Measurements from ENCODE around the gene QPCT.
"Not testable (repeated sequence)": the region's sequence is repeated elsewhere in the genome, so short reads cannot be mapped to it uniquely, and the experiment has no call there.

QPCT gene

GRCh38 chr2:37358466-37358865 lies 14.0 kb downstream of the QPCT start:
- DNase-seq (ENCODE audit: low read depth), result no peak

DNA sequence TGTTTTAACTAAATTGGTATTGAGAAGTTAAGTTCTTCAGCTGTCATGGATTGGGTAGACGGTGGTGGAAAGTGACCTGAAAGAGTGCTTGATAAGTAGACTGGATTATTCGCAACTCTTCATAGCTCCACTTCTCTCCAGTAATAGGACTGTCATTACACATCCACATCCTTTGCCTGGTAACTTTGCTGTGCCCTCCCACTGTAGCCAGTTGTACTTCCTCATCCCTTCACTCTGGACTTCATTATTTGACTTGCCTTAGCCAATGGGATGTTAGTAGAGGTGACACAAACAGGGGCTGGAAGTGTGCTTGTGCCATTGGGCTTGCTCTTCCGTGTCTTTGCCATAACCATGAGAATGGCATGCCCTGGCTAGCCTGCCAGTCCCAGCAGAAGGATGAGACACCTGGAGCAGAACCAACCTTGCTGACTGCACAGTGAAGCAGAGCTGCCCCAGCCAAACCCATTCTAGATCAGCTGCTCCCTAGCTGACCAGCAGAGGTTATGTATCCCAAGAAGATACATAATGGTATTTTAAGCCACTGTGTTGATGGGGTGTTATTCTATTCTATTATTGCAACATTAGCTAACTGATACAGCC lies 16.9 kb downstream of the QPCT start:
- DNase-seq (ENCODE audit: low read depth), result no peak

GRCh38 chr2:37361994-37362698 lies 17.7 kb downstream of the QPCT start:
- DNase-seq (ENCODE audit: low read depth), result no peak

DNA sequence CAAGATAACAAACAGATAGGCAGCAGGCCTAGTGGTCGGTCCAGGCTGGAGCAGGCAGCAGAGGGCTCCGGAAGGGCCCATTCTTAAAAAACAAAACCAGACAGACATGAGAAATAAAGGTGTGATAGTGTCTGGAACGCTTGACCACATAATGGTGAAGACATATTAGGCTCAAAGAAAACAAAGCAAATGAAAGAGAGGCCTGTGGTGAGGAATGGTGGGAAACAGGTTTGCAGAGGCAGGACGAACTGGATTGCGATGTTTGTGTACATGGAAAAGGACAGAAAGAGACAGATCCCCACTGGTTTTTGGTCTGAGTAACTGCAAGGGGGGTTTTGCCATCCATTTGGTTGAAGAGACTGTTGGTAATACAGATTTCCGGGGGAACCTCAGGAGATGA lies 19.9 kb downstream of the QPCT start:
- no peak for DNase-seq (ENCODE audit: low read depth)

DNA sequence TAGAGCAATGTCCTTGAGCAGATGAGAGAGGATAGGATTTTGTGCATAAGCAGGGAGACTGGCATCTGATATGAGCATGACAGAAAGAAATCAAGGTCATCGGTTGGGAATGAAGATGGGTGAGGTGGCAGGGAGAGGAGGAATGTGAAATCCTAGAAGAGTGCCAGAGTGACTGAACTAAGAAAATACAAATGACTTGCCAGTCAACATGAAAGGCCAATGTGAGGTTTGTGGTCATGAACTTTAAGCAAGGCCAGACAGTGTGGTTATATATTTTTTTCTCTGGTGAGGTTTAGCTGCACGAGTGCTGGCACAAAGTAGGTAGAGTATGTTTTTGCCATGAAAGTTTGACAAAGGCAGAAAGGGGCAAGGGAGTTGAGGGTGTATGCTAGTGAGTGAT lies 21.2 kb downstream of the QPCT start:
- peak; percentile 16 for DNase-seq (ENCODE audit: low read depth)

DNA sequence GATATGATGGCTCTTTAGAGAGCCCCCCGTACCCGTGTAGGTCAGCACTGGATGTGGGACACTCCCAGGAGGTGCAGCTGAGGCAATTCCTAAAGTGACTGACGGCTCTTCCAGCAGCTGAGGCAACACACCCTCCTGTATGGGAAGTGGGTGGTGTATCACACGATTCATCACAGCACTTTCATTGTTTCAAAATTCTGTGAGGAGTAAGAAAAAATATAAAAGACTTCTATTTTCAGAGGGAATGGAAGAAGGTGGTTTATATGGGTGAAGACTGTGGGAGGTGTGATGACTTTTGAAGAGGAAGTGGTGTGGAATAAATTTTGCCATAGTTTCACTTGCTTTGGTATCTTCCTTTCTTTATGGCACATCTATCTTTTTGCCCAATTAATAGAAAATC lies 22.3 kb downstream of the QPCT start:
- no peak for DNase-seq (ENCODE audit: low read depth)

DNA sequence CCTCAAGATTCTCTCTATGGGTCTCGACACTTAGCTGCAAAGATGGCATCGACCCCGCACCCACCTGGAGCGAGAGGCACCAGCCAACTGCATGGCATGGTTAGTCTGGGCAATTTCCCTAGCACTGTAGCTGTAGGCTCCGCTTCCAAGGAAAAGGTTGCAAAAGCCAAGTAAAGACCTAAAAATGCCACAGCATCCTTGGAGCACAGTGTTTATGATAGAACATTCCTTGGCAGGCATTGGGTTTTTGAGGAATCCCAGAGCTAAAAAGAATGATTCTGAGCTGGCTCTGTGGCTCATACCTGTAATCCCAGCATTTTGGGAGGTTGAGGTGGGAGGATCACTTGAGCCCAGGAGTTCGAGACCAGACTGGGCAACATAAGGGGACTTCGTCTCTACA lies 22.9 kb downstream of the QPCT start:
- peak; percentile 15 for DNase-seq (ENCODE audit: low read depth)

DNA sequence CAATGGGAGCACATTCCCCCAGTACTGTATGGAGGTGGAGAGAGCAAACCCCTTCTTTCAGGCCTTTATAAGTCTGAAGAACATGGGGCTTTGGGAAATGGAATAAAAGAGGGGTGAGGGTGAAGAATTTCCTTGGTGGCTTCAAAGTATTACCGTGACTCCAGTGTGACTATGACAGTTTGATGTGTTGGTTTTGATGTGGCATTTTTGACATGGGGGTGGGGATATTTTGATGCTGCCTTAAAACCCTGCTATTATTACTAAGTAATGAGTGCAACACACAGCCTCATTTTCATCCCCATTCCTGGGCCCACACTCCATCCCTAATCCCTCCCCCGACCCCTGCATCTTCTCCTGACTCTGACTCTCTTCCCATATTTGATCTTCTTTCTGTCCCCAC lies 23.6 kb downstream of the QPCT start:
- no peak for DNase-seq (ENCODE audit: low read depth)

DNA sequence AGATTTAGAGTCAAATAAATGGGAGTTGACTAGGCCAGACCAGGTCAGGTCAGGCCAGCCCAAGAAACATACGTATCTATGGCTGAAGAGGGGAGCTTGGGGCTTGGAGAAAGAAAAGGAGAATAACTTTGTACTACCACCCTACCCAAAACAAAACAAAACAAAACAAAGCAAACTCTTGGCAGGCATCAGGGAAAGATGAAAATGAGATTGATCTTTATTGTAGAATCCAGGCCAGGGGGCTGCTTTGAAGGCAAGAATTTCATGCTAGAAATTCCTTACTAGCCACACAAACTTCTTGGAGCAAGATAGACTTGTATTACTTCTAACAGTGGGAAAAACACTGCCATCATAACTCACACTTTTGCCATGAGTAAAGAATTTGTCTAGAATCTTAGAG lies 26.2 kb downstream of the QPCT start:
- DNase-seq (ENCODE audit: low read depth), result no peak

DNA sequence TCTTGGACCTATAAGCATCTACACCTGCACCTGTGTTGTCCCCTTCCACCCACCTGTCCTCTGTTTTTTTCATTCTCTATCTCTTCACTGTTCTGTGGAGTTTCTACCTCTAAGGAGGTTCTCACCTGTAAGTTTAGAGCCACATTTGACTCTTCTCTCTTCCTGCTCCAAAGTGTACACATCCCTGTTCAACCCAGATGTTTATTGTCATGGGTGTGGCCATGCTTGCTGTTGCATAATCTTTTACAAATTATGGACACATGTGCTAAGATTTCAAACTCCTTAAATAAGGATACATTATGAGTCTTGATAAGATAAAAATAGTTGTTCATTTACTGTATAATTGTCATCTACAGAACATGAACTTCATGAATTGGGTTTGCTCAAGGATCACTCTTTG lies 27.6 kb downstream of the QPCT start:
- DNase-seq (ENCODE audit: low read depth), result no peak

DNA sequence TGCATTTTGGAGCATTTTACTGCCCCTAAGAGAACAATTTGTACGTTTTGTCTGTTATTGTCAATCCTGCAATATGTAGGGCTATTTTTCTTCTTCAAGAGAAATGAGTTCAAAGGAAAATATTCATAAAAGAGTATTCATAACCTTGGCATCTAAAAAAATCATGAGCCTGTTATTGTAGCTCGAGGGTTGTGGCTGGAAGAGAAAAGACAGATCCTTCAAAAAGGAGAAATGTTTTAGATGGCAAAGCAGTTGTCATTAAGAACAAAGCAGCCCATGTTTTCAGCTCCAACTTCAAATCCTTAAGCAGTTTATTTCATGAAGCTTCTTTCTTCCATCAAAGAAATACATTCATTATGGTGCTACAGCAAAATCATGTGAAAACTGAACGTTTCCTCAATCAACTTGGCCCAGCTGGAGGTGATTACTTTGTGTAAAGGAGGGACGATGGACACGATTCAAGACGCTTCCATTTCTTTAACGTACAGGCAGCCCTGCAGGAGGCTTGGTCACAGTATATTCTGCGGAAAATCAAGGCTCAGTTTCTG lies 31.4 kb downstream of the QPCT start:
- DNase-seq (ENCODE audit: low read depth), result no peak

GRCh38 chr2:37376421-37377186 lies 32.2 kb downstream of the QPCT start:
- DNase-seq (ENCODE audit: low read depth), result peak; percentile 89

GRCh38 chr2:37377187-37377532 lies 32.7 kb downstream of the QPCT start:
- peak; percentile 83 for DNase-seq (ENCODE audit: low read depth)

- peak; percentile 53 for DNase-seq (ENCODE audit: low read depth)
These were observed 34.0 kb downstream of the QPCT start for GRCh38 chr2:37378411-37378810.

DNA sequence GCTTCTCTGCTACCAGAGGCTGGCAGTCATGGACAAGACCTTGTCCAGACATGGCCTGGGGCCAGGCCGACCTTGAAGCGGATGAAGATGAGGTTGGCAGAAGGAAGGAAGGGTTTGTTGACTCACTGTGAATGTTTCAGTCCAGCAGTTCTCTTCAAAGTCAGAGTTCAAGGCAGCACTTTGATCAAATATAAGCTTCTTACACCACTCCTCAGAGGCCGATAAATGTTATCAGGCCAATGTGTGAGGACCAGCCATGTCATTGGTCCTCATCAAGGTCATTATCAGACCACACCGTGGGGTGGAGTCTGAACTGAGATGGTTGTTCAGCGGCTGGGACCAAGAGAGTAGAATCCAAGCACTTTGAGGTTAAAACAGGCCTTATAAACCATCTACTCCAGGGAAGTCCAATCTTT lies 35.5 kb downstream of the QPCT start:
- no peak for DNase-seq (ENCODE audit: low read depth)

DNA sequence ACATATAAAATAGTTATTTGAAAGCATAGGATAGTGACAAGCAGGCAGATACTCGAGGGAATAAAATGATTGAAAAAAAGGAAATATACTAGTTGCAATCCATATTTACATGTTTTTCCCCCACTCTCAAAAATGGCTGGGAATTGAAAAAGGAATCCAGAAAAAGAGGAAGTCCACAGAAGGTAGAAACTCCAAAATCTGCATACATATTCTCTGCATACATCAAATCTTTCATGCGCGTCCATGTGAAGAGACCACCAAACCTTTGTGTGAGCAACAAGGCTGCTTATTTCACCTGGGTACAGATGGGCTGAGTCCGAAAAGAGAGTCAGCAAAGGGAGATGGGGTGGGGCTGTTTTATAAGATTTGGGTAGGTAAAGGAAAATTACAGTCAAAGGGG lies 36.4 kb downstream of the QPCT start:
- DNase-seq (ENCODE audit: low read depth), result not testable (repeated sequence)

DNA sequence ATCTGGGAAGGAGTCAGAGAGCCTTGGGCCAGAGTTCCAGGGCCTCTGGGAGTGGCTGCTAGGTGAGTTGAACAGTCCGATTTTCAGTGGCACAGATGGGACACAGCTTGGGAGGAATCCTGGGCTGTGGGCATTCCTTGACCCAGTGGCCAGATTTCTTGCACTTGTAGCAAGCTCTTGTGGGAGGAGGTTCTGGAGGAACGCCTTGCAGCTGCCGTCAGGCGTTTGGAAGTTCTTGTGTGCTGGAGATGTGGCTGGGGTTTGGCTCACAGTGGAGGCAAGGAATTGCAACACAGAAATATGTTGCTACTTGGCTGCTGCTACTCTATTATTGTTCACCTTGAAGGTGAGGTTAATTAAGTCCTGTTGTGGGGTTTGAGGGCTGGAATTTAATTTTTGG lies 39.8 kb downstream of the QPCT start:
- peak; percentile 47 for DNase-seq (ENCODE audit: low read depth)

DNA sequence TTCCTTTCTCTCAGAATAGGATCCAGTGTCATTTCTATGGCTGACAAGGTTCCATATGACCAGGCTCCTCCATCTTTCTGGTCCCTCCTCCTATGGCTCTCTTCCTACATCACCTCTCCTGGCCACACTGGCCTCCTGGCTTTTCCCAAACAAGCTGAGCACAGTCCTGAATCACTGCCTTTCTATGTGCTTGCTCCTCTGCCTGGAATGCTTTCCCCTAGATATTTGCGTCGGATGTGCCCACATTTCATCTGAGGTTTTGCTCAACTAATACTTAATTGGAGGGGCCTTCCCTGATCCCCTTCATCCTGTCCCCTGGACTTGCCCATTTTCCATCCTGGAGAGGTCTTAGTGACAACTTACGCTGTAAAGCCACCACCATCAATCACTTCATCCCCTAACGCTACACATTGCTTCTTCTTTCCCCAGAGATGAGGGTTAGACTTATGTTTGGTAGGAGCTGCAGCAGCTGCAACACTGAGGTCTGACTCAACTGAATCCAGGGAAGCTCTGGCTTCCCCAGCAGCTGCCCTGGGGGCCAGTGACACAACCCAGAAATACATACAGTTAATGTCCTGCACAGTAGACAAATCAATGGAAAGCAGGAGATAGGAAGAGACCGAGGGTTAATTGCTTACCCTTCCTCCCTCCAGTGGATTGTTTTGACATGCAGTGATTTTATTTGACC lies 42.9 kb downstream of the QPCT start:
- DNase-seq (ENCODE audit: low read depth), result peak; percentile 24

DNA sequence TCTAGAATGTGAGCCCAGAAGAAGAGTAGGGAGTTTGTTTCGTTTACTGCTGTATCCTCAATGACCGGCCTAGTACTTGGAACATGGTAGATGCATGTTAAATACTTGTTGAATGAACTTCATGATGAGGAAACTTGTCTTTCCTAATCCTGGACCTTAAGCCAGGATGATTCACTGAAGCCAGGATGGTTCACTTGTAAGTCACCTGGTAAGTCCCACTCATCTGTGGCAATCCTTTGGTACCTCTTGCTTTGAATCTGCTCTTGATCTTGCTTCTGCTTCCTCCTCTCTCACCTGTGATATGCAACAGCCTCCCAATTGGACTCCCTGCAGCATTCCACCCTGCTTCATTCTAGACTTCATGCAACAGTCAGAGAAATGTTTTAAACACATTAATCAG lies 43.6 kb downstream of the QPCT start:
- DNase-seq (ENCODE audit: low read depth), result peak; percentile 83

GRCh38 chr2:37389395-37389794 lies 45.0 kb downstream of the QPCT start:
- no peak for DNase-seq (ENCODE audit: low read depth)

GRCh38 chr2:37389989-37390765 lies 45.7 kb downstream of the QPCT start:
- peak; percentile 43 for DNase-seq (ENCODE audit: low read depth)

DNA sequence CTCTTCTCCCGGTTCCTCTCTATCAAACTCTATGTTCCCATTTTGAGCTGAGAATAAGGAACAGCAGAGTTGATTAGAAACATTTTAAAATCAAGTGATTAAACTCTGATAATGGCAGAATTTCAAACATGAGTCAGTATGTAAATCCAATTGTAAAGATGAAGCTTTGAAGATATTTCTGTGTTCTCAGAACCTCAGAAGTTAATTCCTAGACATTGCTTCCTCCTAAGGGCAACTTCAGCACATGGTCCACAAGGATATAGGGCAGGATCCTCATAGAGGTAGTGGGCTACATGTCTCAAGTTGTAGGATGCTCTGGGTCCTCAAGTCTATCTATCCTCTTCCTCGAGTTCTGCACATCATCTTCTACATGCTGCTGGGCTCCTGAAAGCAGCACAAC lies 46.3 kb downstream of the QPCT start:
- DNase-seq (ENCODE audit: low read depth), result no peak
